HCT116 (cell line): ENCODE results near the gene PIK3CD. TPM values are rescaled to one million over a fixed set of nuclear protein-coding genes. Genes with fewer than 3 reads are reported as not detected.

Experiments
- ATAC-seq: fragments of 200-7000 bp; cut with Tn5 transposase; 2 replicates; pipeline ENCODE4 v1.9.1; 2020; ENCODE audit warnings: mild to moderate bottlenecking, moderate library complexity
- BruUV-seq: library from RNA; stranded (reverse); fragments of 400-500 nt; replicated peaks from 2 replicates; lab custom pipeline; 2021; lab: Mats Ljungman, UMichigan
- CTCF ChIA-PET: fragments of 300-600 bp; sonication (Branson Sonifier 250); formaldehyde crosslinking; loops from one replicate; lab custom pipeline; 2021; ENCODE audit warnings: antibody characterized with exemption; lab: Charles Lee
- POLR2A ChIA-PET: fragments of 300-600, 350-600 bp; sonication (Branson Sonifier 250); formaldehyde crosslinking; loops from one replicate; lab custom pipeline; 2021; ENCODE audit warnings: antibody characterized with exemption; lab: Charles Lee
- RAD21 ChIA-PET, 2 experiments: fragments of 300-600 bp; sonication (Branson Sonifier 250); formaldehyde crosslinking; loops; one replicate each; lab custom pipeline; 2023; ENCODE audit warnings: low total read pairs in 2 of 2; ENCODE audit not compliant: uncharacterized antibody in 2 of 2, unreplicated experiment in 2 of 2, low non-redundant PET in 1 of 2; lab: Charles Lee
- DNase-seq: peaks from one replicate; pipeline ENCODE4 v3.0.0-alpha.2; 2010; ENCODE audit warnings: low read depth, low spot score
- H2AFZ ChIP-seq: fragments of 200-600 bp; shearing (Covaris generic), sonication (generic); 2 replicates; pipeline ENCODE4 v1.6.1; 2017; ENCODE audit warnings: low read depth, mixed run types, mixed read lengths, antibody characterized with exemption, low read length; ENCODE audit not compliant: poor library complexity, severe bottlenecking
- H3K27ac ChIP-seq: 2 replicates; pipeline ENCODE4 v1.5.1; 2012; ENCODE audit warnings: low read depth, low read length
- H3K27me3 ChIP-seq: fragments of 200-600 bp; sonication (generic); 2 replicates; pipeline ENCODE4 v1.6.1; 2016; ENCODE audit warnings: mixed run types, low read length, mixed read lengths; ENCODE audit not compliant: insufficient read depth
- H3K36me3 ChIP-seq, 2 experiments: fragments of 200-500 bp in 1 of 2; fragments of 200-600 bp in 1 of 2; sonication (Bioruptor generic) in 1 of 2; sonication (generic) in 1 of 2; 2 replicates each; pipeline versions ENCODE4 v1.5.1 to v1.6.1; 2014 to 2016; ENCODE audit warnings: low read length in 2 of 2, inconsistent platforms in 1 of 2, mixed read lengths in 1 of 2, mixed run types in 1 of 2; ENCODE audit not compliant: insufficient read depth in 2 of 2, control insufficient read depth in 1 of 2
- H3K4me1 ChIP-seq, 2 experiments: fragments of 200-600 bp in 1 of 2; sonication (generic) in 1 of 2; 2 replicates each; pipeline versions ENCODE4 v1.5.1 to v1.6.1; 2012 to 2017; ENCODE audit warnings: low read length in 2 of 2, inconsistent platforms in 1 of 2, mild to moderate bottlenecking in 1 of 2, mixed read lengths in 1 of 2, mixed run types in 1 of 2, moderate library complexity in 1 of 2; ENCODE audit not compliant: insufficient read depth in 2 of 2, control insufficient read depth in 1 of 2
- H3K4me2 ChIP-seq: fragments of 200-600 bp; sonication (generic); 2 replicates; pipeline ENCODE4 v1.6.1; 2017; ENCODE audit warnings: mixed run types, low read length, mixed read lengths
- H3K4me3 ChIP-seq, 2 experiments: fragments of 200-600 bp in 1 of 2; sonication (generic) in 1 of 2; replicated peaks in 1 of 2; 2 replicates each; pipeline ENCODE4 v1.5.1; 2011 to 2016; ENCODE audit warnings: low read length in 2 of 2, control low read depth in 1 of 2, low read depth in 1 of 2, mild to moderate bottlenecking in 1 of 2, mixed read lengths in 1 of 2, mixed run types in 1 of 2
- H3K79me2 ChIP-seq: fragments of 200-600 bp; sonication (generic); 2 replicates; pipeline ENCODE4 v1.6.1; 2017; ENCODE audit warnings: mild to moderate bottlenecking, mixed run types, low read length, moderate library complexity, mixed read lengths; ENCODE audit not compliant: insufficient read depth
- H3K9ac ChIP-seq: fragments of 200-600 bp; sonication (generic); 2 replicates; pipeline ENCODE4 v1.6.1; 2016; ENCODE audit warnings: low read length, mixed read lengths
- H3K9me2 ChIP-seq: fragments of 200-600 bp; sonication (generic), shearing (Covaris generic); 2 replicates; pipeline ENCODE4 v1.6.1; 2017; ENCODE audit warnings: mixed run types, mild to moderate bottlenecking, moderate library complexity; ENCODE audit not compliant: insufficient read depth
- H3K9me3 ChIP-seq, 2 experiments: fragments of 200-500 bp in 1 of 2; fragments of 200-600 bp in 1 of 2; sonication (Bioruptor generic) in 1 of 2; sonication (generic) in 1 of 2; 2 replicates each; pipeline ENCODE4 v1.6.1; 2014 to 2017; ENCODE audit warnings: low read length in 2 of 2, mixed read lengths in 2 of 2, inconsistent platforms in 1 of 2, low read depth in 1 of 2, mild to moderate bottlenecking in 1 of 2, mixed run types in 1 of 2, moderate library complexity in 1 of 2; ENCODE audit not compliant: control insufficient read depth in 1 of 2, insufficient read depth in 1 of 2
- H4K20me1 ChIP-seq: fragments of 200-600 bp; sonication (generic), shearing (Covaris generic); 2 replicates; pipeline ENCODE4 v1.6.1; 2017; ENCODE audit warnings: mixed run types, mild to moderate bottlenecking, moderate library complexity; ENCODE audit not compliant: insufficient read depth
- CEBPB ChIP-seq: IDR thresholded peaks from 2 replicates; pipeline ENCODE4 v1.6.1; 2012; ENCODE audit warnings: low read depth
- CTCF ChIP-seq, 3 experiments: fragments of 200-600 bp in 1 of 3; sonication (generic) in 1 of 3; IDR thresholded peaks in 2 of 3; conservative IDR thresholded peaks in 1 of 3; 2 replicates each; pipeline ENCODE4 v1.5.1; 2012 to 2017; ENCODE audit warnings: low read depth in 2 of 3, low read length in 2 of 3, antibody characterized with exemption in 1 of 3, borderline replicate concordance in 1 of 3, control low read depth in 1 of 3, mild to moderate bottlenecking in 1 of 3, mixed read lengths in 1 of 3, mixed run types in 1 of 3, moderate library complexity in 1 of 3; ENCODE audit not compliant: insufficient read depth in 1 of 3
- ELF1 ChIP-seq: IDR thresholded peaks from 2 replicates; pipeline ENCODE4 v1.6.1; 2012; ENCODE audit warnings: low read depth, borderline replicate concordance
- EZH2 ChIP-seq: fragments of 200-600 bp; sonication (generic); IDR thresholded peaks from 2 replicates; pipeline ENCODE4 v1.6.1; 2017; ENCODE audit warnings: antibody characterized with exemption, mixed run types
- JUND ChIP-seq: IDR thresholded peaks from 2 replicates; pipeline ENCODE4 v1.6.1; 2012
- POLR2A ChIP-seq: IDR thresholded peaks from 2 replicates; pipeline ENCODE4 v1.7.0; 2011; ENCODE audit warnings: borderline replicate concordance; ENCODE audit not compliant: insufficient read depth, insufficient read length; ENCODE audit errors: extremely low read depth
- POLR2AphosphoS5 ChIP-seq: IDR thresholded peaks from 2 replicates; pipeline ENCODE4 v1.6.1; 2011; ENCODE audit warnings: mild to moderate bottlenecking, low read depth, low read length, moderate library complexity
- RAD21 ChIP-seq: IDR thresholded peaks from 2 replicates; pipeline ENCODE4 v1.6.1; 2012; ENCODE audit warnings: low read depth, mild to moderate bottlenecking
- SIN3A ChIP-seq: IDR thresholded peaks from 2 replicates; pipeline ENCODE4 v1.6.1; 2012; ENCODE audit warnings: low read depth
- SP1 ChIP-seq: IDR thresholded peaks from 2 replicates; pipeline ENCODE4 v1.6.1; 2012; ENCODE audit warnings: low read depth
- SRF ChIP-seq: IDR thresholded peaks from 2 replicates; pipeline ENCODE4 v1.6.1; 2012; ENCODE audit warnings: low read depth
- TCF7L2 ChIP-seq: IDR thresholded peaks from 2 replicates; pipeline ENCODE4 v1.7.0; 2011; ENCODE audit warnings: borderline replicate concordance, inconsistent platforms; ENCODE audit not compliant: insufficient read depth, insufficient read length; ENCODE audit errors: extremely low read depth
- ZFX ChIP-seq: fragments of 450-650 bp; IDR thresholded peaks from 2 replicates; pipeline ENCODE4 v1.6.1; 2017
- intact Hi-C: fragments of 100-400 bp; cut with micrococcal nuclease; formaldehyde crosslinking; loops from 2 replicates; pipeline ENCODE4 v1.10.0; 2022
- total RNA-seq: library from RNA; stranded (reverse); gene quantifications from one replicate; pipeline ENCODE4 v1.2.1, GENCODE V29; 2021; ENCODE audit not compliant: unreplicated experiment
- TF ChIP-seq, protein P1 (sequence below): IDR thresholded peaks from 2 replicates; pipeline ENCODE4 v1.6.1; 2012
- TF ChIP-seq, protein P2 (sequence below): IDR thresholded peaks from 2 replicates; pipeline ENCODE4 v1.6.1; 2012
- TF ChIP-seq, protein P3 (sequence below): IDR thresholded peaks from 2 replicates; pipeline ENCODE4 v1.6.1; 2012; ENCODE audit warnings: low read depth

Gene PIK3CD
- total RNA-seq, 1 experiment from 2014 or later = 9.2 TPM

- ChIA-PET CTCF (no interaction called here), RAD21 (no interaction called here), POLR2A (no interaction called here)
- no peak overlapping the region for H3K9ac ChIP-seq
- H3K4me2 ChIP-seq = no peak overlapping the region
- no peaks in the 10 kb centered on the region for H3K27me3 ChIP-seq
- no peak overlapping the region for H3K27ac ChIP-seq
- no peak overlapping the region for H2AFZ ChIP-seq
- BruUV-seq = no TSS peak
- intact Hi-C loops = no loop called here
- TF ChIP-seq RAD21 (no peak), ZFX (no peak), SP1 (no peak)
- TF ChIP-seq, protein P1, sequence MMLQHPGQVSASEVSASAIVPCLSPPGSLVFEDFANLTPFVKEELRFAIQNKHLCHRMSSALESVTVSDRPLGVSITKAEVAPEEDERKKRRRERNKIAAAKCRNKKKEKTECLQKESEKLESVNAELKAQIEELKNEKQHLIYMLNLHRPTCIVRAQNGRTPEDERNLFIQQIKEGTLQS = no peak
- H4K20me1 ChIP-seq = no peaks in the 10 kb centered on the region
- H3K9me2 ChIP-seq = no peaks in the 10 kb centered on the region
- H3K9me3 ChIP-seq = no peaks in the 10 kb centered on the region
- ATAC-seq = no peak
- H3K79me2 ChIP-seq = no peaks in the 10 kb centered on the region
- no peaks in the 10 kb centered on the region for H3K4me1 ChIP-seq
- H3K36me3 ChIP-seq = no peaks in the 10 kb centered on the region
- no peak overlapping the region for H3K4me3 ChIP-seq
- no peak for DNase-seq
Measured at GRCh38 chr1:9710037-9710436, 58.5 kb downstream of the PIK3CD start.

- ChIA-PET POLR2A (no interaction called here), CTCF (no interaction called here)
- no TSS peak for BruUV-seq
- TF ChIP-seq CEBPB = no peak
- TF ChIP-seq ZFX = no peak
- TF ChIP-seq, protein P2, sequence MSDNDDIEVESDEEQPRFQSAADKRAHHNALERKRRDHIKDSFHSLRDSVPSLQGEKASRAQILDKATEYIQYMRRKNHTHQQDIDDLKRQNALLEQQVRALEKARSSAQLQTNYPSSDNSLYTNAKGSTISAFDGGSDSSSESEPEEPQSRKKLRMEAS = no peak
- no peak for TF ChIP-seq SRF
- no peak for TF ChIP-seq SIN3A
- TF ChIP-seq CTCF (IDR thresholded peaks at IDR 0.05 in 2 of 3, conservative IDR thresholded peaks at IDR 0.05 in 1 of 3; ENCODE audit: borderline replicate concordance in 1 of 3, insufficient read depth in 1 of 3, low read depth in 2 of 3, low read length in 2 of 3) = no peak
- TF ChIP-seq, protein P3, sequence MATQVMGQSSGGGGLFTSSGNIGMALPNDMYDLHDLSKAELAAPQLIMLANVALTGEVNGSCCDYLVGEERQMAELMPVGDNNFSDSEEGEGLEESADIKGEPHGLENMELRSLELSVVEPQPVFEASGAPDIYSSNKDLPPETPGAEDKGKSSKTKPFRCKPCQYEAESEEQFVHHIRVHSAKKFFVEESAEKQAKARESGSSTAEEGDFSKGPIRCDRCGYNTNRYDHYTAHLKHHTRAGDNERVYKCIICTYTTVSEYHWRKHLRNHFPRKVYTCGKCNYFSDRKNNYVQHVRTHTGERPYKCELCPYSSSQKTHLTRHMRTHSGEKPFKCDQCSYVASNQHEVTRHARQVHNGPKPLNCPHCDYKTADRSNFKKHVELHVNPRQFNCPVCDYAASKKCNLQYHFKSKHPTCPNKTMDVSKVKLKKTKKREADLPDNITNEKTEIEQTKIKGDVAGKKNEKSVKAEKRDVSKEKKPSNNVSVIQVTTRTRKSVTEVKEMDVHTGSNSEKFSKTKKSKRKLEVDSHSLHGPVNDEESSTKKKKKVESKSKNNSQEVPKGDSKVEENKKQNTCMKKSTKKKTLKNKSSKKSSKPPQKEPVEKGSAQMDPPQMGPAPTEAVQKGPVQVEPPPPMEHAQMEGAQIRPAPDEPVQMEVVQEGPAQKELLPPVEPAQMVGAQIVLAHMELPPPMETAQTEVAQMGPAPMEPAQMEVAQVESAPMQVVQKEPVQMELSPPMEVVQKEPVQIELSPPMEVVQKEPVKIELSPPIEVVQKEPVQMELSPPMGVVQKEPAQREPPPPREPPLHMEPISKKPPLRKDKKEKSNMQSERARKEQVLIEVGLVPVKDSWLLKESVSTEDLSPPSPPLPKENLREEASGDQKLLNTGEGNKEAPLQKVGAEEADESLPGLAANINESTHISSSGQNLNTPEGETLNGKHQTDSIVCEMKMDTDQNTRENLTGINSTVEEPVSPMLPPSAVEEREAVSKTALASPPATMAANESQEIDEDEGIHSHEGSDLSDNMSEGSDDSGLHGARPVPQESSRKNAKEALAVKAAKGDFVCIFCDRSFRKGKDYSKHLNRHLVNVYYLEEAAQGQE = no peak
- no peak for TF ChIP-seq POLR2AphosphoS5
- no peak for TF ChIP-seq ELF1
- TF ChIP-seq JUND = no peak
- no peak for TF ChIP-seq EZH2
- no peak for TF ChIP-seq POLR2A
- no peak for TF ChIP-seq TCF7L2
- TF ChIP-seq, protein P1 = no peak
Measured at GRCh38 chr1:9711466-9712020, 60.0 kb downstream of the PIK3CD start.

More at GRCh38 chr1:9711466-9712020, 60.0 kb downstream of the PIK3CD start:
- DNase-seq (no peak), ATAC-seq (no peak)
- RAD21 ChIA-PET = no interaction called here
- Histone ChIP-seq H3K4me1 (no peaks in the 10 kb centered on the region), H3K9me3 (no peaks in the 10 kb centered on the region), H3K27me3 (no peaks in the 10 kb centered on the region), H3K36me3 (no peaks in the 10 kb centered on the region), H3K4me3 (no peak overlapping the region), H3K9me2 (no peaks in the 10 kb centered on the region), H3K27ac (no peak overlapping the region), H4K20me1 (no peaks in the 10 kb centered on the region), H3K4me2 (no peak overlapping the region), H3K79me2 (no peaks in the 10 kb centered on the region), H3K9ac (no peak overlapping the region), H2AFZ (no peak overlapping the region)
- intact Hi-C loops = no loop called here
